ENCODE measurements around the gene TCF7L1. TPM values are rescaled to one million over a fixed set of nuclear protein-coding genes. Genes with fewer than 3 reads are reported as not detected.
A peak's percentile ranks its signal among the peaks of the same experiment; 100 is the strongest.

The TCF7L1 gene
- total RNA-seq, 1 experiment from 2014 or later, result 0.07 TPM

- in situ Hi-C loops (cut with HindIII; ENCODE audit: low pct_unique_long_range_greater_than_20kb, low sequenced_read_pairs), result no loop called here
- no peak for DNase-seq (ENCODE audit: low read depth)
These were observed 214.4 kb downstream of the TCF7L1 start for GRCh38 chr2:85347599-85347998.

DNA sequence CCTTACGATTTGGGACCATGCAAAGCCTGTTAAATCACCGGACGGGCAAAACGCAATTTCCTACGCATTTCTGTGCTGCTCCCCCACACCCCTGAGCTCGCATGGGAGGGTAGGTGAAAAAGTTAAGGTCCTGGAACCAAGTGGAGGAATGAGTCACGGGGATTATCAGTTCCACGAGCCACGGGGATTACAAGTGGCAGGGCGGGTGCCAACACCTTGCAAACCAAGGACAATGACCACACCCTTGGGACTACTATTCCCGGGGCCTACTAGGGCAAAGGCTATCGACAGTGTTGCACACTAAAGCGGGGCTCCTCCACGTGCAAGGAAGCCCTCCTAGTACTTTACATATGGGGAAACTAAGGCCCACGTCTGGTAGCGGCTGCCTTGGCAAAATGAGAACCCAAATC lies 220.7 kb downstream of the TCF7L1 start:
- no peak for DNase-seq (ENCODE audit: low read depth)
- in situ Hi-C loops (cut with HindIII; ENCODE audit: low pct_unique_long_range_greater_than_20kb, low sequenced_read_pairs), result no loop called here

DNA sequence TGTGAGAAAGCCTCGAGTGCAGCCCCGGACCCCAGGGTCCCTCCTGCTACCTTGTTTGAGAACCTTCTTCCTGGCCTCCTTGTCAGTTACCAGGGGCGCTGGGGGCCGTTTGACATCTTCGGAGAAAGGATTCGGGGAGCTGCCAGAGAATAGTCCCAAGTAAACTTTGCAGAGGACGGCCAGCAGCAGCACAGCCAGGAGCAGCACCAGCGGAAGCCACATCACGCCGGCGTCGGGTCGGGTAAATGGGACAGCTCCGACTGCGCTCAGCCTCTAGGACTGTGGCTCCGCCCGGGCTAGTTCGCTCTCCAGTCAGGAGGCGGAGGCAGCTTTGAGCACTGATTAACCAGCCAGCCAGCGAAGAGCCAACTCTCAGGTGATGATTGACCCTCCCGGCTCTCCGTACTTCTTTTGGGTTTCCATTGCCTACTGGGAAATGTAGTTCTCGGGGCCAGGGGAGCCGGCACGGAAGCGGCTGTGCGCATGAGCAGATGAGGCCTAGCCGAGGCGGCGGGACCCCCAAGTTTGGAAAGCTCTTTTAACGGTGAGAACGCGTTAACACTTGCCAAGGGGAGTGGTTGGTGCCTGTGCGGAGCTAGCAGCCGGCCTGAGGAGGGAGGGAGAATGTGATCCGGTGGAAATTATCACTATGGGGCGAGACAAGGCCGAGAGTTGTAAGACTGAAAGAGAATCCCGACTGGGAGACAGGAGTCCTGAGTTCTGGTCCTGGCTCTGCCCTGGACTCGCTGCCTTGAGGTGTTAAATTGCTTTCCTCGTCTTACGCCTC lies 221.3 kb downstream of the TCF7L1 start, which contains the start of the genes ELMOD3 and RETSAT:
TSS of gene ELMOD3 (plus strand) at position 484 of the 787 bp plus-strand sequence. CDS start 2,430 bp downstream, outside the sequence.
TSS of gene RETSAT (minus strand) at position 243 of the 787 bp plus-strand sequence. CDS start at position 222, 21 bp downstream.
- in situ Hi-C loops (cut with HindIII; ENCODE audit: low pct_unique_long_range_greater_than_20kb, low sequenced_read_pairs), result no loop called here
- DNase-seq (ENCODE audit: low read depth), result peak; percentile 97

DNA sequence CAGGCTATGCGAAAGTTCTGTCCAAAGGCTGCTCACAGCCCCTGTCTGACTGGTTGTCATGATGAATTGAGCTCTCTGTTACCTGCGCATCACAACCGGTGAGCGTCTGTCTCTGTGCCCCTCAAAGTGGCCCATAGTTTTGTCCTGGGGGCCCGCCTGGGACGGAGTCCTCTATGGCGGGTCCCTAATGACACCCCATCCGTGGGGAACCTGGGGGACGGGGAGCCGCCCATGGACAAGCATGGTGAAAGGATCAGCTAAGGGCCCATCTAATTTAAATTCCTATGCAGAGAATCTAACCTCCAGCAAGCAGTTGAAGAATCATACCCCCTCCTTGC lies 221.8 kb downstream of the TCF7L1 start:
- no peak for DNase-seq (ENCODE audit: low read depth)
- in situ Hi-C loops (cut with HindIII; ENCODE audit: low pct_unique_long_range_greater_than_20kb, low sequenced_read_pairs), result no loop called here

GRCh38 chr2:85355521-85355920 lies 222.3 kb downstream of the TCF7L1 start:
- in situ Hi-C loops (cut with HindIII; ENCODE audit: low pct_unique_long_range_greater_than_20kb, low sequenced_read_pairs), result no loop called here
- DNase-seq (ENCODE audit: low read depth), result no peak

DNA sequence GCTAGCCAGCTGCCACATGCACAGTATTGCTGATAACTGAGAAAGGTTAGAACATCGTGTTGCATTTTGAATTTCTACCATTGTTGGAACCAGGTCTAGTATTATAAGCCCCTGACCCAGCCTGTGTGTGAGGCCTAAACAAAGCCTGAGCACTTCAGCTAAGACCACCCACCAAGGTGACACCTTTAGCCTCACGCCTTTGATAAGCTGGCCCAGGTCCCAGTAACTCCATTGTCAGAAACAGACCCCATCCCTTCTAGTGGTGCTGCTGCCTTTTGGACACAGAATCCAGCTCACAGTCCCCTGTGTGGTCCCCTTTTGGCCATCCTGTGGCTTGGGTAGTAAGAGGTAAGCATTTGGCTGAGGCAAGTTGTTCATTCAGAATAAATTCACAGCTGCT lies 223.0 kb downstream of the TCF7L1 start:
- in situ Hi-C loops (cut with HindIII; ENCODE audit: low pct_unique_long_range_greater_than_20kb, low sequenced_read_pairs), result no loop called here
- DNase-seq (ENCODE audit: low read depth), result no peak

DNA sequence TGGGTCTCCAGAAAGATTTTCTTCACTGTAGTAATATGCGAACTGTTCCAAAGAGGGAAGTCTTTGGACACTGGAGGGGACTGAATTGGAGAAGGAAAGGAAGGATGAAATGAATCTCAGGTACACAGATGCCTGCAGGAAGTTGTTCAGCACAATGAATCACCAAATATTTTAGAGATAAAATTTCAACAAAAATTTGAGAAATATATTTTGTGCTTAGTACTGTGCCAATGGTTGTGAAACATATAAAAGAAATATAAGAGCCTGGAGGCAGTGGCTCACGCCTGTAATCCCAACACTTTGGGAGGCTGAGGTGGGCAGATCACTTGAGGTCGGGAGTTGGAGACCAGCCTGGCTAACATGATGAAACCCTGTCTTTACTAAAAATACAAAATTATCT lies 224.5 kb downstream of the TCF7L1 start:
- in situ Hi-C loops (cut with HindIII; ENCODE audit: low pct_unique_long_range_greater_than_20kb, low sequenced_read_pairs), result no loop called here
- DNase-seq (ENCODE audit: low read depth), result no peak

Other genes with a start within 250 kb of the TCF7L1 start
- 11,384 and 12,769 TPM in 2 replicates for gene TMSB10, start 227.7 kb upstream of the TCF7L1 start, total RNA-seq (2014; rRNA removed; shearing (Covaris generic); ENCODE audit: low replicate concordance)
- 42.7 and 59.6 TPM in 2 replicates for gene KCMF1, start 162.2 kb upstream of the TCF7L1 start, total RNA-seq (2014; rRNA removed; shearing (Covaris generic); ENCODE audit: low replicate concordance)
- 38.2 and 41.5 TPM in 2 replicates for gene TGOLN2, start 194.6 kb downstream of the TCF7L1 start, total RNA-seq (2014; rRNA removed; shearing (Covaris generic); ENCODE audit: low replicate concordance)
- 52.8 and 86.1 TPM in 2 replicates for gene RETSAT, start 221.1 kb downstream of the TCF7L1 start, total RNA-seq (2014; rRNA removed; shearing (Covaris generic); ENCODE audit: low replicate concordance)
- gene ELMOD3, start 221.4 kb downstream of the TCF7L1 start, total RNA-seq (2014; rRNA removed; shearing (Covaris generic); ENCODE audit: low replicate concordance), result 8.6 and 21.3 TPM in 2 replicates